Endothelial cell of umbilical vein (primary cell): ENCODE results near the gene TDRD7. TPM values are rescaled to one million over a fixed set of nuclear protein-coding genes. Genes with fewer than 3 reads are reported as not detected.

Experiments used
- BruUV-seq: library from RNA; stranded (reverse); fragments of 400-500 nt; replicated peaks from 2 replicates; lab custom pipeline; 2021; lab: Mats Ljungman, UMichigan
- CTCF ChIA-PET: fragments of 300-600, 350-600 bp; sonication (Branson Sonifier 250); formaldehyde crosslinking; loops from one replicate; lab custom pipeline; 2021; ENCODE audit warnings: antibody characterized with exemption, inconsistent platforms; lab: Charles Lee
- POLR2A ChIA-PET: fragments of 300-600, 350-600 bp; sonication (Branson Sonifier 250); formaldehyde crosslinking; loops from one replicate; lab custom pipeline; 2021; ENCODE audit warnings: antibody characterized with exemption, inconsistent platforms; lab: Charles Lee
- DNase-seq: peaks from one replicate; pipeline ENCODE4 v3.0.0-alpha.2; 2011; ENCODE audit warnings: low read depth, low spot score
- FAIRE-seq: peaks from 2 replicates; lab custom pipeline; 2011; peaks lifted over from hg19 to GRCh38; lab: Jason Lieb, UNC
- H2AFZ ChIP-seq: 2 replicates; pipeline ENCODE4 v1.6.0; 2012; ENCODE audit warnings: low read depth, low read length, control low read depth, inconsistent platforms
- H3K27ac ChIP-seq: 2 replicates; pipeline ENCODE4 v1.5.1; 2011; ENCODE audit warnings: low read depth, mild to moderate bottlenecking, control low read depth, low read length, moderate library complexity; ENCODE audit not compliant: insufficient read depth
- H3K27me3 ChIP-seq, 2 experiments: 2 replicates each; pipeline versions ENCODE4 v1.6.0 to v1.6.1; 2011; ENCODE audit warnings: low read length in 2 of 2, mixed read lengths in 1 of 2; ENCODE audit not compliant: control insufficient read depth in 2 of 2, insufficient read depth in 2 of 2
- H3K36me3 ChIP-seq, 2 experiments: 2 replicates in 1 of 2; 3 replicates in 1 of 2; pipeline ENCODE4 v1.5.1; 2011; ENCODE audit warnings: low read length in 2 of 2, mild to moderate bottlenecking in 1 of 2, moderate library complexity in 1 of 2; ENCODE audit not compliant: control insufficient read depth in 2 of 2, insufficient read depth in 2 of 2; ENCODE audit errors: extremely low read depth in 1 of 2
- H3K4me1 ChIP-seq: 3 replicates; pipeline ENCODE4 v1.5.1; 2011; ENCODE audit warnings: mild to moderate bottlenecking, low read length; ENCODE audit not compliant: control insufficient read depth, insufficient read depth; ENCODE audit errors: extremely low read depth
- H3K4me2 ChIP-seq: 2 replicates; pipeline ENCODE4 v1.6.1; 2011; ENCODE audit warnings: low read length, control low read depth, mixed read lengths; ENCODE audit not compliant: insufficient read depth
- H3K4me3 ChIP-seq, 3 experiments: fragments of 200-600 bp in 1 of 3; sonication (generic), shearing (Covaris generic) in 1 of 3; replicated peaks in 1 of 3; 2 replicates each; pipeline ENCODE4 v1.5.1; 2011 to 2016; ENCODE audit warnings: control low read depth in 3 of 3, low read length in 3 of 3, mild to moderate bottlenecking in 2 of 3, inconsistent platforms in 1 of 3, low read depth in 1 of 3, moderate library complexity in 1 of 3; ENCODE audit not compliant: insufficient read depth in 1 of 3
- H3K79me2 ChIP-seq: 2 replicates; pipeline ENCODE4 v1.6.0; 2012; ENCODE audit warnings: low read length, inconsistent platforms; ENCODE audit not compliant: control insufficient read depth, insufficient read depth
- H3K9ac ChIP-seq: replicated peaks from 2 replicates; pipeline ENCODE3; 2011; ENCODE audit warnings: low read length, control low read depth; ENCODE audit not compliant: insufficient read depth; ENCODE audit errors: extremely low read depth
- H3K9me1 ChIP-seq: replicated peaks from 3 replicates; pipeline ENCODE4 v1.6.0; 2011; ENCODE audit warnings: mild to moderate bottlenecking, low read length; ENCODE audit not compliant: control insufficient read depth, insufficient read depth; ENCODE audit errors: extremely low read depth
- H3K9me3 ChIP-seq: replicated peaks from 2 replicates; pipeline ENCODE4 v1.5.1; 2012; ENCODE audit warnings: low read length, inconsistent platforms; ENCODE audit not compliant: control insufficient read depth, insufficient read depth
- H4K20me1 ChIP-seq: replicated peaks from 2 replicates; pipeline ENCODE3; 2011; ENCODE audit warnings: mild to moderate bottlenecking, low read length; ENCODE audit not compliant: control insufficient read depth, insufficient read depth; ENCODE audit errors: extremely low read depth
- EZH2 ChIP-seq: IDR thresholded peaks from 2 replicates; pipeline ENCODE4 v1.6.1; 2012; ENCODE audit warnings: borderline replicate concordance, low read depth, mild to moderate bottlenecking, moderate library complexity, low read length, inconsistent platforms; ENCODE audit not compliant: severe bottlenecking
- FOS ChIP-seq: IDR thresholded peaks from 2 replicates; pipeline ENCODE4 v1.6.1; 2011; ENCODE audit warnings: mild to moderate bottlenecking, low read length, moderate library complexity, borderline replicate concordance; ENCODE audit not compliant: insufficient read depth
- GATA2 ChIP-seq: IDR thresholded peaks from 2 replicates; pipeline ENCODE4 v1.7.0; 2011; ENCODE audit warnings: low read depth, mild to moderate bottlenecking, moderate library complexity, mixed read lengths, low read length; ENCODE audit not compliant: insufficient read length, insufficient read depth
- JUN ChIP-seq: IDR thresholded peaks from 2 replicates; pipeline ENCODE4 v1.6.1; 2011; ENCODE audit warnings: borderline replicate concordance, low read depth; ENCODE audit not compliant: insufficient read length, insufficient read depth
- MYC ChIP-seq: IDR thresholded peaks from one replicate; pipeline ENCODE4 v1.6.1; 2011; ENCODE audit warnings: mild to moderate bottlenecking, low read depth, low read length
- POLR2A ChIP-seq: IDR thresholded peaks from 2 replicates; pipeline ENCODE4 v1.6.1; 2012; ENCODE audit warnings: low read depth, mild to moderate bottlenecking, control low read depth, low read length
- POLR2AphosphoS5 ChIP-seq: IDR thresholded peaks from 2 replicates; pipeline ENCODE4 v1.6.1; 2012; ENCODE audit warnings: low read depth, mild to moderate bottlenecking, control low read depth, low read length, moderate library complexity; ENCODE audit not compliant: insufficient read depth
- dilution Hi-C: fragments of 300-500 bp; cut with MboI; formaldehyde crosslinking; loops from one replicate; pipeline ENCODE4 v1.15.0; 2019; ENCODE audit warnings: low sequenced_read_pairs; ENCODE audit not compliant: extremely low pct_ligation_motif_present
- intact Hi-C: fragments of 100-400 bp; cut with micrococcal nuclease; formaldehyde crosslinking; loops from one replicate; pipeline ENCODE4 v1.10.0; 2022
- polyA plus RNA-seq, 4 experiments: library from polyadenylated mRNA; depleted of rRNA in 3 of 4; stranded (reverse) in 3 of 4; unstranded in 1 of 4; fragments of >200 nt; gene quantifications; 2 replicates each; pipeline versions ENCODE4 v1.2.1 to v1.2.3, GENCODE V29; 2011 to 2012; ENCODE audit warnings: missing spikeins in 1 of 4
- total RNA-seq: library from RNA; stranded (reverse); gene quantifications from 2 replicates; pipeline ENCODE4 v1.2.3, GENCODE V29; 2021
- TF ChIP-seq, protein P1 (sequence below): IDR thresholded peaks from 2 replicates; pipeline ENCODE4 v1.6.1; 2011; ENCODE audit not compliant: insufficient read depth, insufficient read length
- TF ChIP-seq, protein P2 (sequence below), 2 donors: IDR thresholded peaks; 1 replicate in 1 of 2; 2 replicates in 1 of 2; pipeline ENCODE4 v1.5.1; 2011; ENCODE audit warnings: low read length in 2 of 2, mild to moderate bottlenecking in 2 of 2, moderate library complexity in 2 of 2, control low read depth in 1 of 2, inconsistent platforms in 1 of 2, low read depth in 1 of 2; ENCODE audit not compliant: insufficient read depth in 1 of 2; ENCODE audit errors: extremely low read depth in 1 of 2

The TDRD7 gene
- total and polyA plus RNA-seq, 2 donors (not counting 3 experiments of a cell fraction or from before 2014, with no cell fraction given): 4.9 to 11.5 TPM

DNA sequence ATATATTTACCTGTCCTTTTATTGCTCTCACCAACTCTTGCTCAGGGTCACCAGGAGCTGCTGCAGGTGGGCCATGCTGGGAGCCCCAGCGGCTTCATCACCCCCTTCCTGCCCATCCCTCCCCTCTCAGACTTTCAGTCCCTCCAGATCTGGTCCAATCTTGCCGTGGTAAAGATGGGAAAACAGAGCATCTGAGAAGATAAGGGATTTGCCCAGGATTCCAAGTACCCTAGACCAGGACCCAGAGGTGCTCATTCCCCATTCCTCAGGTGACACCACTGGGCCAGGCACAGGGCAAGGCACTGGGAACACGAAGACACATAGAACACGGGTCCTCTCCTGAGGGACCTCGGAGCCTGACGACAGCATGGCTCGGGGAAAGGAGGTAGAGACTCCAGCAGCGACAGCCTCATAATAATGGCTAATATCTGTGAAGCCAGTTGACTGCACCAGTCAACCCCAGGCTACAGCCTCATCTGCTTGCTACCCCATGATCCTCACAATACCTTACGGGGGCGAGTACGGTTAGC lies 107.6 kb downstream of the TDRD7 start:
- Histone ChIP-seq H3K9me1 (no peaks in the 10 kb centered on the region), H3K4me3 (no peak overlapping the region), H4K20me1 (no peaks in the 10 kb centered on the region), H3K36me3 (no peaks in the 10 kb centered on the region), H3K9ac (peak overlapping the region; percentile 79), H3K79me2 (no peaks in the 10 kb centered on the region), H3K27me3 (no peaks in the 10 kb centered on the region), H3K9me3 (no peaks in the 10 kb centered on the region), H2AFZ (peak overlapping the region; percentile 92), H3K27ac (peak overlapping the region; percentile 78), H3K4me2 (peak overlapping the region; percentile 66), H3K4me1 (peaks cover 19% of the 10 kb centered on the region)
- DNase-seq: no peak
- POLR2A ChIA-PET: no interaction called here
- intact Hi-C loops (loop anchor here (1.0 kb wide), 1 partner anchor 45 kb away; no protein-coding TSS in a partner anchor), dilution Hi-C loops (no loop called here)
- FAIRE-seq: no peak
- BruUV-seq: TSS peak; percentile 62
- TF ChIP-seq JUN (no peak), EZH2 (no peak), GATA2 (no peak), POLR2A (no peak), POLR2AphosphoS5 (no peak), FOS (no peak), MYC (no peak)
- TF ChIP-seq, protein P1, sequence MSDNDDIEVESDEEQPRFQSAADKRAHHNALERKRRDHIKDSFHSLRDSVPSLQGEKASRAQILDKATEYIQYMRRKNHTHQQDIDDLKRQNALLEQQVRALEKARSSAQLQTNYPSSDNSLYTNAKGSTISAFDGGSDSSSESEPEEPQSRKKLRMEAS: no peak
- TF ChIP-seq, protein P2, sequence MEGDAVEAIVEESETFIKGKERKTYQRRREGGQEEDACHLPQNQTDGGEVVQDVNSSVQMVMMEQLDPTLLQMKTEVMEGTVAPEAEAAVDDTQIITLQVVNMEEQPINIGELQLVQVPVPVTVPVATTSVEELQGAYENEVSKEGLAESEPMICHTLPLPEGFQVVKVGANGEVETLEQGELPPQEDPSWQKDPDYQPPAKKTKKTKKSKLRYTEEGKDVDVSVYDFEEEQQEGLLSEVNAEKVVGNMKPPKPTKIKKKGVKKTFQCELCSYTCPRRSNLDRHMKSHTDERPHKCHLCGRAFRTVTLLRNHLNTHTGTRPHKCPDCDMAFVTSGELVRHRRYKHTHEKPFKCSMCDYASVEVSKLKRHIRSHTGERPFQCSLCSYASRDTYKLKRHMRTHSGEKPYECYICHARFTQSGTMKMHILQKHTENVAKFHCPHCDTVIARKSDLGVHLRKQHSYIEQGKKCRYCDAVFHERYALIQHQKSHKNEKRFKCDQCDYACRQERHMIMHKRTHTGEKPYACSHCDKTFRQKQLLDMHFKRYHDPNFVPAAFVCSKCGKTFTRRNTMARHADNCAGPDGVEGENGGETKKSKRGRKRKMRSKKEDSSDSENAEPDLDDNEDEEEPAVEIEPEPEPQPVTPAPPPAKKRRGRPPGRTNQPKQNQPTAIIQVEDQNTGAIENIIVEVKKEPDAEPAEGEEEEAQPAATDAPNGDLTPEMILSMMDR (IDR thresholded peaks at IDR 0.05; ENCODE audit: extremely low read depth in 1 of 2, insufficient read depth in 1 of 2, low read depth in 1 of 2, low read length in 2 of 2): no peak
- CTCF ChIA-PET: interaction anchor here (0.8 to 2.1 kb wide), 6 partner anchors 14 to 96 kb away, joined by 4 to 21 read pairs (median 6); partner anchors contain the start of gene TMOD1
